NCI-H524 (cell line): ENCODE results near the gene RC3H2.
"Not testable (repeated sequence)": the region's sequence is repeated elsewhere in the genome, so short reads cannot be mapped to it uniquely, and the experiment has no call there.

Source experiments
- DNase-seq, 2 experiments: peaks; one replicate each; lab custom pipeline; 2025; lab: John Stamatoyannopoulos, UW

RC3H2 gene

DNA sequence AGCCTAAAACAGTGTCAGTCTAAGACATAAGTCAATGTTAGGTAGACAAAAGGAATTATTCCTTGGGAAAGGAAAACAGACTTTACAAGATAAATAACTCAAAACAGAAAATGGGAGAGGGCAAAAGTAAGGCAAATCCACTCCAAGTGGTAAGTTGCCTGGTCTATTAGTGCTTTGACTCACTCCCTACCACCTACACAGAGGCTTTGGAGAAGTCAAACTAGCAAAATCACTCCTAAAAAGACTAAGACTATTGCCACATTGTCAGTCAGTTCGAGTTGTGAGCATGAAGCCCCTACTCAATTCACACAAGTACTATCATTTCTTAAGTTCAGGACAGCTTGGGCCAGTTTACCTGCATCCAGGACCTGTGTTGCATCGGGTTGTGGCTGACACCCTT, 13.2 kb upstream of the RC3H2 start:
- no peak for DNase-seq

DNA sequence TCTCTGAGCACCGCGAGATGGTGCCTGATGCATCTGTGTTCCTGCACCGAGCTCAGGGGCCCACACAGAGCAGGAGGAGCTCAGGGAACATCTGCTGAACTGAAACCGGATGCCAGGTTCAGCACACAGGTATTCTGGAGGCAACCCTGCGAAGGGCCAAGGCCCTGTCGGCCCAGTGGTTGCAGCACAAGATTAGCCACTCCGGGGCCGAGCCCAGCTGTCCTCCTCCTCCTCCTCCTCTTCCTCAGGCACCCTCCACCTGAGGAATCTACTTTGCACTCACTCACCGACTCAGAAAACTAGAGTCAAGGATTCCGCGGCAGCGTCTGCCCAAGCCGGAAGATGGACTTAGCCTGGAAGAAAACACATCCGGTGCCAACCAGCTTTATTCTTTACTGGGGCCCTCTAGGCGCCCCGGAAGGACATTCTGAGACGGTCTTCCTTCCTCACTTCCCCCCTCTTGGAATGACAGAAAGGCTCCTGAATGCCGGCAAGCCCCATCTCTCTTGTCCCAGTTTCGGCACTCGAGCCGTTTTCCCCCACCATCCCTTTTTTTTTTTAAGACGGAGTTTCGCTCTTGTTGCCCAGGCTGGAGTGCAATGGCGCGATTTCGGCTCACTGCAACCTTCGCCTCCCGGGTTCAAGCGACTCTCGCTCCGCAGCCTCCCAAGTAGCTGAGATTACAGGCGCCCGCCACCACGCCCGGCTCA, 8.0 kb upstream of the RC3H2 start, which contains the start of gene ZBTB6:
Gene ZBTB6, minus strand, starts transcription at position 360 of the 710 bp plus-strand sequence. CDS start 1,251 bp downstream, outside the sequence.
- peak; percentile 88 to 95 for DNase-seq

DNA sequence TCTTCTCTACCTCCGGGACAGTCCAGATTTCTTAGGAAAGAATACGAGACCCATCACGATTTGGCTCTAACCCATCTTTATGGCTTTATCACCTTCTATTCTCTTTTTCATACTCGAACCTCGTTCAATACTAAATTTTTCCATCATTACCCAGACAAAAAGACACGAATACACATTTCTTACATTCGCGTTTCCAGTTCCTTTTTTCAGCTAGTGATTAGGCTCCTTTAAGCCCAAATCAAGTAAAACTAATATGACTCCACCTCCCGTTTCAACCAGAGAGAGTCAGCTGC, 7.5 kb upstream of the RC3H2 start:
- no peak for DNase-seq

DNA sequence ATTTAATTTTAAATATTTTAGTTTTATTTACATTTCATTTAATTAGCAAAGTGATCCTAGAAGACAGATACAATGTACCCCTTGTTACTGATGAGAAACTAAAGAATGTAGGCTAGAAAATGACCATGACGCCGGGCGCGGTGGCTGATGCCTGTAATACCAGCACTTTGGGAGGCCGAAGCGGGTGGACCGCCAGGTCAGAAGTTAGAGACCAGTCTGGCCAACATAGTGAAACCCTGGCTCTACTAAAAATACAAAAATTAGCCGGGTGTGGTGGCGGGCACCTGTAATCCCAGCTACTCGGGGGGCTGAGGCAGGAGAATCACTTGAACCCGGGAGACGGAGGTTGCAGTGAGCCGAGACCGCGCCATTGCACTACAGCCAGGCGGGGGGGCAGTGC, 963 bp upstream of the RC3H2 start:
- DNase-seq, result not testable (repeated sequence)

DNA sequence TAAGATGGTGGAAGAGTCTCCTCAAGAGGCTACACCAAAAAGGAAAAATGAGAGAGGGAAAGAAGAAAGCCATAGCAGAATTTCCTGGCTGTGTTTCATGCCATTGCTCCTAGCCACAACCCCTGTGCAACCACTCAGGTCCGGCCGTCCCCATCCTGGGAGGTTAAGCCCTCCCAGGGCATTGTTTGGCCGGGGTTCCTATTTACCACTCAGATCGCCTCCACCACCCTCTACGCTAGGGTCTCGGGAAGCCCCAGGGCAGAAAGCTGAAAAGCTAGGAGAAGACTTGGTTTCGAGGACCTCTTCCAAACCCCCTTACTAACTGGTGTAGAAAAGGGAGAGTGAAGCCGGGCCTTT, 715 bp downstream of the RC3H2 start:
- DNase-seq, result peak; percentile 32 to 40

DNA sequence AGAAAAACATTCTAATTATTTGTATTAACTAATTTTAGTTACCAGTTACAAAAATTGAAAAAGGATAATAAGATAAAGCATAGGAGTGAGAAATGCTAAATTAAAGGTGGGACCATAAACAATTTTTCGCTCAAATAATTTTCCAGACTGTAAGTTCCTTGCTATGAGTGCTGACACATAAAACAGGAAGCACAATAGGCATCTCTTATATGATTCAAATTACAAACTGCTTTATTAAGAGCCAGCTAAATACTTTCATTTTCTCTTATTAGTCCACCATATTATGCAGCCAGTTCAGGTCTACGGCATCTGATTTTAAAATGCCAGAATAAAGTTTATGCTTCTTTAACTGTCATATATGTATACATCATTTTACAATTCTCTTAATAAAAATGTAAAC, 4.4 kb downstream of the RC3H2 start:
- no peak for DNase-seq

DNA sequence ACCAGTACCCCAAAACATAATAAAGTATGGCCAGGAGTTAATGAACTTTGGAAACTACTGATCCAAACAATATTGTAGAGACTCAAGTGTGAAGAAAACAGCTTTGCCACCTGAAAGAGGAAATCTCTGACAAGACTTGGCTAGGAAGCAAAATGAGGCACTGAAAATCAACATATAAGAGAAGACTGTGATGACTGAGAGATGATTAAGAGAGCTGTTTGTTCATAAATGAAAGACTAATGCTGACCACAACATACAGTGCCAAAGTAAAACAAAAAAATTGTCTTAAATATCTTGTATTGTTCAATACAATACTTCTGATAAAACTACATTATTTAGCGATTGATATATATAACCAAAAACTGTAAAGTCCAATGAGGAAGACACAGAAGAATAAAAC, 7.2 kb downstream of the RC3H2 start:
- no peak for DNase-seq

DNA sequence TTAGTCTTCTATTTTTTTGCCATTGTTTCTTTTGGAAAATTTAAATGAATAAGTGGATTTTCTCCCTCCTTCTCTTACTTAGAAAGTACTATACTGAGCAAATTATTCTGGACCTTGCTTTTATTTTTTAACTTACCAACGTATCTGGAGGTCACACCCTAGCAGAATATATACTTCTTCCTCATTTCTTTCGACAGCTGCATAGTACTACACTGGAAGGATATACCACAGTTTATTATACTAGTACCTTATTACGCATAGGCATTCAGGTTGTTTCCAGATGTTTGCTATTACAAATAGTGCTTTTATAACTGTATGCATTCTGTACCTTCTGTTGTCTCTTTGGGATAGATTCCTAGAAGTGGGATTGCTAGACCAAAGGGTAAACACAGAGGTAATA, 16.7 kb downstream of the RC3H2 start:
- DNase-seq, result no peak

DNA sequence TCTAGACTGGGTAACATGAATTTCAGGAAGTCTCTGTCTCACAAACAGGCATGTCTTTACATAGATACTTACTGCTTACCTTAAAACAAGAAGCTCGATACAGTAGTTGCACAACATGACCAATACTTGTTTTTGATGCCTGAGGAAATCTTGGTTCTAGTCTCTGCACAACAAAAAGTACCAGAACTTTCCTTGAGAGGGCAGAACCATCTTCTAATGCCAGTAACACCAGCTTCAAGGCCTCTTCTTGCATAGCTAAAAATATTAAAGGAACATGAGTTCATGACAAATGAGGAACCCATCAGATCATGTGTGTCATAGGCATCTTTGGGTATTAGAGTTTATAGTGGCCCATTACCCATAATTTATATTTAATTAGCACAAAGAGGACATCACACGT, 22.0 kb downstream of the RC3H2 start:
- no peak for DNase-seq

DNA sequence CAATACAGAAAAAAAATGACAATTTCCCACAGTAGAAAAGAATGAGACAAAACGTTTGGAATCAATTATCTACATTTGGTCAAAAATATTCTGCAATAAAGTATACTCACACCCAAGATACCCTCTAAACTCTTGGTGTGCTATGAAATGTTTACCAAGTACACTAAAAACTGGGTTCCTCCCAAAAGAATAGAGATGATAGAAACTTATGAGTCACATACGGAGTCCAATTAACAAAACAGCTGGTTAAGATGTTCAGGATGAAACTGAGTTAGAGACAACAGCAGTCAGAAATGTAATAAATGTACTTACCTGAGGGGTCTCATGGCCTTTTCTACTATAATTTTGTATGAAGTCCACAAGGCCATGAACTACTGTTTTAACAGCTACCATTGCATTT, 25.7 kb downstream of the RC3H2 start:
- no peak for DNase-seq

DNA sequence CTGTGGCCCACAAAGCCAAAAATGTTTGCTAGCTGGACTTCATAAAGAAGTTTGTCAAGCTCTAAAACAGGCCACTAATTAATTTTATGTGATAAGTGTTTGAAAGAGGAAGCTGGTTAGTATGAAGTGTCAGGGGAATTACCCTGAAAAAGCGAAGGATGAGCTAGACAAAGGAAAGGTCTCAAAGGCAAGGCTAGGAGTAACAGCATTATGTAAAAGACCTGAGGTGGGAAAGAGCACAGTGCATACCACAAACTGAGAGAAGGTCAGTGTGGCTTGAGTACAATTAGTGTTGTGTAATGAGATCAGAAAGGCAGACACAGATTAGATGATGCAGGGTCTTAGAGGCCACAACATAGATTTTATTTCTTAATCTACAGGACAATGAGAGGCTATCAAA, 29.6 kb downstream of the RC3H2 start:
- no peak for DNase-seq

DNA sequence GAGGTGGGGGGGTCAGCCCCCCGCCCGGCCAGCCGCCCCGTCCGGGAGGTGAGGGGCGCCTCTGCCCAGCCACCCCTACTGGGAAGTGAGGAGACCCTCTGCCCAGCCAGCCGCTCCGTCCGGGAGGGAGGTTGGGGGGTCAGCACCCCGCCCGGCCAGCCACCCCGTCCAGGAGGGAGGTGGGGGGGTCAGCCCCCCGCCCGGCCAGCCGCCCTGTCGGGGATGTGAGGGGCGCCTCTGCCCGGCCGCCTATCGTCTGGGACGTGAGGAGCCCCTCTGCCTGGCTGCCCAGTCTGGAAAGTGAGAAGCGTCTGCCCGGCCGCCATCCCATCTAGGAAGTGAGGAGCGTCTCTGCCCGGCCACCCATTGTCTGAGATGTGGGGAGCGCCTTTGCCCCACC, 37.9 kb downstream of the RC3H2 start:
- not testable (repeated sequence) for DNase-seq

DNA sequence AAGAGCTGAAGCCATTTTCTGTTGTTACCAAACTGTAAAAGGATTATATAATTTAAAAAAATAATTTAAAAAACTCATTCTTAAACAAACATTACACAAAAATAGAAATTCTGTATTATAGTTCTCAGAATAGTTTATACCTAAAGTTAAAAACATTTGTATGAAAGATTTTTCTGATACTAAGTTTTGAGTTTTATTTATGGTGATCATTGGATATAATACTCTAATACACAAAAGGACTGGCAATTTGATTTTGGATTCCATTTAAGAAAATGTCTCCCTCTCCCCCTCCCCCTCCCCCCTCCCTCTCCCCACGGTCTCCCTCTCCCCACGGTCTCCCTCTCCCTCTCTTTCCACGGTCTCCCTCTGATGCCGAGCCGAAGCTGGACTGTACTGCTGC, 39.1 kb downstream of the RC3H2 start:
- DNase-seq, result no peak

DNA sequence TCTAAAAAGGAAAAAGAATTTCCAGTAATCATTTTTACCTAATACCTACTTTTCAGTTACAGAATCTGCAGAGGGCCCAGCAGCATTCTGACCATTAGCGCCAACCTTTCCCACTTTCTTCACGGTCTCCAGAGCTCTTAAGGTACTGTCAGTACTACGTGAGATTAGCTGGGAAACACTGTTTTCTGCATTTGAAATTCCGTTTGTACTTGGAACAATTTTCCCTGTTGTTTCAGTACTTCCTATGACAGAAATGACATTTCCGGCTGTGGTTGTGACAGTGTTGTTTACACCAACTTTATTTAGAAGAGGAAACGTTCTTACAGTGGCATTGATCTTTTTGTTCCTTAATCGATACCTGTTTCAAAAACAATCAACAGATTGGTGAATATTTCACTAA, 39.9 kb downstream of the RC3H2 start:
- DNase-seq, result no peak

DNA sequence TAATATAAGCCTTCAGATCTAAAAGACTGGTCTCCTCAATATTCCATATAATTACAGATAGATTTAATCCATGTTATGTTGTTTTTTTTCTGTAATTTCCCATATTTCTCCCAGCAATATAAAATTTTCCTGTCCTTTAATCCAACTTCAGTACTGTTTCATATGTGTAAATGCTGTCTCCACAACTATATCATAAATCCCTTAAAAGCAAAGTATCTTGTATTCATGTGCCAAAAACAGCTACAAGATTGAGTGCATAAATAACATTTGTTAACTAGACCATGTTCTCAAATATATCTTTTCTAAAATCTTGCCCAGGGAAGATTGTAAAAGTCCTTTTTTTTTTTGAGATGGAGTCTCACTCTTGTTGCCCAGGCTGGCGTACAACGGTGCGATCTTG, 41.8 kb downstream of the RC3H2 start:
- DNase-seq, result no peak

DNA sequence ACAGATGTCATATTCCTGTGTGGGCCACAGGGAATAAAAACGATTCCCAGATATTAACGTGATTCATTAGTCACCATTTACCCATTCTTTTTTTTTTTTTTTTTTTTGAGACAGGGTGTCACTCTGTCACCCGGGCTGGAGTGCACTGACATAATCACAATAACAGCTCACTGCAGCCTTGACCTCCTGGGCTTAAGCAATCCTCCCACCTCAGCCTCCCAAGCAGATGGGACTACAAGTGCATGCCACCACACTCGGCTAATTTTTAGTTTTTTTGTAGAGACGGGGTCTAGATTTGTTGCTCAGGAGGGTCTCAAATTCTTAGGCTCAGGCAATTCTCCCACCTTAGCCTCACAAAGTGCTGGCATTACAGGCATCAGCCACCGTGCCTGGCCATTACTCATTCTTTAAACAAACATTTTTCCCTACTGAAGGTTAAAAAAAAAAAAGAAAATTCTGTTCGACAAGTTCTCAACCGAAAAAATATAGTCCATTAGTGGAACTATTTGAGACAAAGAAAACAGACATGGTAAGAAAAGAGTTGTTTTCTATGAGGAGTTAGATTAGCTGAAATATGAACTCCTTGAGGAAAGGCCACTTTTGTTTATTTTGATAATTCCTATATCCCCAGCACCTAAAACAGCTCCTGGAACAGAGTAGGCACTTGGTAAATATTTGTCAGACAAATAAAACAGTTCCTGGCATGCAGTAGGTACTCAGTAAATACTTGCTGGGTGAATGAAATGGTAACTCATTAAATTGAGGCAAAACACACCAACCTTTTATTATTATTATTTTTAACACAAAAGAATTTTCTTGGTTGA, 44.6 kb downstream of the RC3H2 start:
- no peak for DNase-seq

DNA sequence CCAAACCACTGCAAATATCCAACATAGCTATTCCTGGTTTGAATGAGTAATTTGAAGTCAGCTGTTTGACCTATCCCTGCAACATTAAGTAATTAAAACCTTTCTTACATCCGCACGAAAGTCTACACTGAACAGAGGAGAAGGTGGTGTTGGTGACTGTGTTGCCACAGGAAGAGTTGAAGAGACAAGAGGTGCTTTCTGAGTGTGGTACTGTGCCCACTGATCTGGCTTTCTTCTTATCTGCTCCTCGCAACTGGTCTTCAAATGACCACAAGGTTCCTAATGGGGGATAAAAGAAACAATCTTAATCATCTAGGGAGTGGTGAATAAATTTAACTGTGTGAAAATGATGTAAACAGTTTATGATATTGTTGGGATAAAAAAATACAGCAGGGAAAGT, 47.3 kb downstream of the RC3H2 start:
- no peak for DNase-seq

DNA sequence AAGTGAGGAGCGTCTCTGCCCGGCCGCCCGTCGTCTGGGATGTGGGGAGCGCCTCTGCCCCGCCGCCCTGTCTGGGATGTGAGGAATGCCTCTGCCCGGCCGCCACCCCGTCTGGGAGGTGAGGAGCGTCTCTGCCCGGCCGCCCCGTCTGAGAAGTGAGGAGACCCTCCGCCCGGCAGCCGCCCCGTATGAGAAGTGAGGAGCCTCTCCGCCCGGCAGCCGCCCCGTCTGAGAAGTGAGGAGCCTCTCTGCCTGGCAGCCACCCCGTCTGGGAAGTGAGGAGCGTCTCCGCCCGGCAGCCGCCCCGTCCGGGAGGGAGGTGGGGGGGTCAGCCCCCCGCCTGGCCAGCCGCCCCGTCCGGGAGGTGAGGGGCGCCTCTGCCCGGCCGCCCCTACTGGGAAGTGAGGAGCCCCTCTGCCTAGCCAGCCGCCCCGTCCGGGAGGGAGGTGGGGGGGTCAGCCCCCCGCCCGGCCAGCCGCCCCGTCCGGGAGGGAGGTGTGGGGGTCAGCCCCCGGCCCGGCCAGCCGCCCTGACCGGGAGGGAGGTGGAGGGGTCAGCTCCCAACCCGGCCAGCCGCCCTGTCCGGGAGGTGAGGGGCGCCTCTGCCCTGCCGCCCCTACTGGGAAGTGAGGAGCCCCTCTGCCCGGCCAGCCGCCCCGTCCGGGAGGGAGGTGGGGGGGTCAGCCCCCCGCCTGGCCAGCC, 52.9 kb downstream of the RC3H2 start:
- not testable (repeated sequence) for DNase-seq

DNA sequence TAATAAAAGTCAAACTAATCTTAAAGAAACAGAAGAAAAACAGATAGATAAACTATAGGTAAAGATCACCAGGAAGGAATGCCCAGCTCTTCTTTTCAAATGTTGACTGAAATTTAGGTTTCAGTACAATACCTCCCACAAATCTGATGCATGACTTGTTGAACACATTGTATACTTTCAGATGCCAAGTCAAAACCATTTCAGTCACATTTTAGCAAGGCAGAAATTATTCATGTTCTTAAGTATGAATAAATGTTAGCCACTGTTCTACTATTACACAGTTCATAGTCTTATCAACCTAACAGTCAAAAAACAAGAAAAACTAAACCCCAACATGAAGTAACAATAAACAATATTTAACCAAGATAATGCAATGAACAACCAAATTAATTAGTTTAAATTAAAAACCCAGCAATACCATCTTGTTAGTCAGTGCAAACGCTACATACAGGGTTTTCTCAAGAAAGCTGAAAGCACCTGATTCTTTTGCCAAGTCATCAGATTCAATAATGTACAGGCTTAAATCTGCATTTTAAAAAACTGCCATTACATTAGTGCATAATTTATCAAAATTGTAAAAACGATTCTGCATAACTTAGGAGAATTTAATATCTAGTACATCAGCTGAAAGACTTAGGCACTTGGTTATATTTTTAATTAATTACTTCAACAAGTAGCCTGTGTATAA, 56.8 kb downstream of the RC3H2 start:
- DNase-seq, result no peak

DNA sequence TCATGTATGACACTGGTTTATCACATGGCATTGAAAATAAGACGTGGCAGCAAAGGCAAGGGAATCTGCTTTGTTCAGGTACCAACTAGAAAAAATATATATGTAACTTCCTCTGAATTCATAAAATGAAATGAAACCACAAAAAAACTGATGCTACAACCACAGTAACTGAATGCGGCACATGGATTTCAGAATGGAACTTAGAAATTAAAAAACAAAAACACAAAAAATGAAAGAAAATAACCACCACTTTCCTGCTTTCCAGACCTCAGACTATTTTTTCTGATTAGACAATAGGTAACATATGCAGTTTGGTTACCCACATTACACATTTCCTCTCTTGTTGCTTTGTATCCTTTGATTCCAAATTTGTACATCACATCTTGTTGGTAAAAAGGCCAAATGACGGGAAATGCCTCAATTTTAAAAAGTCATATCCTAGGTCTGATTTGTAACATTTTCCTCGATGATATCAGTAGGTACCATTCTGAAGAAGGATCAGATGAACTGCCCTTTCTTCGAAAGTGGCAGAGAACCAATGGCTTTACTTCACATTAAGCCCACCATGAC, 58.7 kb downstream of the RC3H2 start:
- no peak for DNase-seq

DNA sequence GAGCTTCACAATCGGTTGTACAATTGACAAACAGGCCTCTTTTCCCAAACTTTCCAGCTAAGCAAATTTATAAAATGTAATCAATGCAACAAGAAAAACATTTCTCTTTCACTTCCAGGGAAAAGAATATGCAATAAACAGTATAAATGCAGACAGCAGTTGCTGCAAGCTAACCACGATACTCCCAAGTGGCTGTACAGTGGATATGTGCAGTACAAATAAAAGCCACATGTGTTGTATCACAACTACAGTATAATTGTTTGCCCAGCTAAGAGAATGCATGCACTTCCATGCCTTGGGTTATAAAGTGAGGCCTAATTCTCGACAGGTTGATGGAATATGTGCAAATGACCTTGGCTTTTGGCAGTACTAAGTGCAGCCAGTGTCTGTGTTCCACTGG, 60.0 kb downstream of the RC3H2 start:
- DNase-seq, result no peak

DNA sequence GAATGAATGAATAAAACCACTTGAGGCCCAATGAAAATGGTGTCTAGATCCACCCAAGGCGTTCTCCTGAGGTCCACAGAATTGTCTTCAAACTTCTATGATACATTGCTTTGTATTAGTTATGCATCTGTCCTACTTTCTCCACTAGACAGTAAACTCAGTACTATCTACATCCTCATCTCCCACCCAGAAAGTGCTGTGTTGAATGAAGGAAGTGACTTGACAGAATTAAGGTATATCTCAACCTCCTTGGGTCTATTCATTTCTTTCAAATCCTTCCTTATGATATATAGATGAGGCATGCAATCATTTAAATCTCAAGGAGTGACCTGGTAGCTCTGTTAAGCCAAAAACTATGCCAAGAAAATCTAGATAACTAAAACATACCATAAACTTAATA, 61.0 kb downstream of the RC3H2 start:
- DNase-seq, result no peak
